ENCODE data around the gene NTM. TPM values are rescaled to one million over a fixed set of nuclear protein-coding genes. Genes with fewer than 3 reads are reported as not detected.

Gene NTM
- total RNA-seq, 1 donor from 2014 or later, result 92.1 TPM

DNA sequence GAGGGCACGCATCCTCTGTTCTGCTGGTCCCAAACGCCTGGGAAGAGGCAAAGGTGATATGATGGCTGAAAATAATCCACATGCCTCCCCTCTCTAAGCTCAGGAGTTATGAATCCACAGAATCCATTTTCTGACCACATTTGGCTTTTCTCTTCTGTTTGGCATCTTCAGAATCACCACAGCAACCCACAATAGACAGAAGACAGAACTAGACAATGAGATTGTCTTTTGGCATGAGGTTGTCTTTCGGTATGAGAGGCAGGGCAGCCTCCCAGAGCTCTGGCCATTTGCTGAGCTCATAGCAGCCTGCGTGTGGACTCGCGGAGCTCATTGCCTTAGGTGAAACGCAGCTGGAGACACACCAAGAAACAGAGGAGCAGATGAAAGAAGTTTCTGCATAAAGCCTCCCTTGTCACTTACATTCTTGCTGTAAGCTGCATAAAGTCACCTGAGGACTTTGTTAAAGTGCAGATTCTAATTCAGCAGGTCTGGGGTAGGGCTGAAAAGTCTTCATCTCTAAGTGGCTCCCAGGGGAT lies 868.0 kb downstream of the NTM start:
- Mint-ChIP-seq H3K27me3 (ENCODE audit: low read depth) (no peaks in the 10 kb centered on the region), H3K4me3 (ENCODE audit: unreplicated experiment) (no peak overlapping the region), H3K4me1 (ENCODE audit: low read depth) (peaks cover 7% of the 10 kb centered on the region), H3K36me3 (ENCODE audit: low read depth) (no peaks in the 10 kb centered on the region), H3K9me3 (ENCODE audit: low read depth) (no peaks in the 10 kb centered on the region), H3K27ac (ENCODE audit: unreplicated experiment) (no peak overlapping the region)
- TF ChIP-seq, protein P1, sequence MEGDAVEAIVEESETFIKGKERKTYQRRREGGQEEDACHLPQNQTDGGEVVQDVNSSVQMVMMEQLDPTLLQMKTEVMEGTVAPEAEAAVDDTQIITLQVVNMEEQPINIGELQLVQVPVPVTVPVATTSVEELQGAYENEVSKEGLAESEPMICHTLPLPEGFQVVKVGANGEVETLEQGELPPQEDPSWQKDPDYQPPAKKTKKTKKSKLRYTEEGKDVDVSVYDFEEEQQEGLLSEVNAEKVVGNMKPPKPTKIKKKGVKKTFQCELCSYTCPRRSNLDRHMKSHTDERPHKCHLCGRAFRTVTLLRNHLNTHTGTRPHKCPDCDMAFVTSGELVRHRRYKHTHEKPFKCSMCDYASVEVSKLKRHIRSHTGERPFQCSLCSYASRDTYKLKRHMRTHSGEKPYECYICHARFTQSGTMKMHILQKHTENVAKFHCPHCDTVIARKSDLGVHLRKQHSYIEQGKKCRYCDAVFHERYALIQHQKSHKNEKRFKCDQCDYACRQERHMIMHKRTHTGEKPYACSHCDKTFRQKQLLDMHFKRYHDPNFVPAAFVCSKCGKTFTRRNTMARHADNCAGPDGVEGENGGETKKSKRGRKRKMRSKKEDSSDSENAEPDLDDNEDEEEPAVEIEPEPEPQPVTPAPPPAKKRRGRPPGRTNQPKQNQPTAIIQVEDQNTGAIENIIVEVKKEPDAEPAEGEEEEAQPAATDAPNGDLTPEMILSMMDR (IDR thresholded peaks at IDR 0.05), result no peak
- DNase-seq (ENCODE audit: low spot score), result no peak

DNA sequence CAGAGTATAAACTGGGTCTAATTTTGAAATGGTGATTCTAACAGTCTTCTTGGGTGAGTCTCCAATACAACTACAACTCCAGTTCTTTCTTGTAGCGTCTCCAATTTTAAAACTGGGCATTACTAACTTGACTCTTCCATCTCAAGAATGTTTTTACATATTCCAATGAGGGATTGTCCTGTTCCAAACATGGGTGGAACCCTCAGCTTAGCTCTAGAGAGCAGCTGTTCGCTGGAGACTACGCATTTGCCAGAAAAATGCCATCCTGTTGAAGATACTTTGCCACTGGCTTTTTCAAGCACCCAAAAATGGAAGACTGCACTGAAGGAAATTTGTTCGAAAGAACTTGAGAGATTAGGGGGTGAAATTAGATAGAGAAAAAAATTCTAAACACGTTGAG lies 870.0 kb downstream of the NTM start:
- H3K4me3 Mint-ChIP-seq (ENCODE audit: unreplicated experiment), result no peak overlapping the region
- no peaks in the 10 kb centered on the region for H3K9me3 Mint-ChIP-seq (ENCODE audit: low read depth)
- H3K36me3 Mint-ChIP-seq (ENCODE audit: low read depth), result no peaks in the 10 kb centered on the region
- TF ChIP-seq, protein P1 (IDR thresholded peaks at IDR 0.05), result no peak
- no peak overlapping the region for H3K27ac Mint-ChIP-seq (ENCODE audit: unreplicated experiment)
- DNase-seq (ENCODE audit: low spot score), result no peak
- no peaks in the 10 kb centered on the region for H3K4me1 Mint-ChIP-seq (ENCODE audit: low read depth)
- no peaks in the 10 kb centered on the region for H3K27me3 Mint-ChIP-seq (ENCODE audit: low read depth)

DNA sequence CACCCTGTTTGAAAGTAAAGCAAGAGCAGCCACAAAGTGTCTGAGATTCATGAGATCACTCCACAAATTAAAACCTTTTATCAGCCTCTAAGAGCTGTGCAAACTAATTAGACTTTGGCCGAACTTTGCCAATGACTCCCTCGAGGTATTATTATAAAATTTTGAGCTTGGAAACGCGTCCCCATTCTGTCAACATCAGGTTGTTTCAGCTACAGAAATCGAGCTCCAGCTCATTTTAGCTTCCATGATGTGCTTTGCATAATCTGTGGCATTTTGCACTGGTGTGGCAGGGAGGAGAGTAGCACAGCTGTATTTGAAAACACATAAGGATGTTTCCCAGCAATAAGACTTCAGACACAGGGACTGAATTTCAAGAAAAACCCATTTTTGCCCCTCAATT lies 872.2 kb downstream of the NTM start:
- Mint-ChIP-seq H3K4me3 (ENCODE audit: unreplicated experiment) (no peak overlapping the region), H3K4me1 (ENCODE audit: low read depth) (no peaks in the 10 kb centered on the region), H3K27ac (ENCODE audit: unreplicated experiment) (no peak overlapping the region), H3K9me3 (ENCODE audit: low read depth) (no peaks in the 10 kb centered on the region), H3K27me3 (ENCODE audit: low read depth) (no peaks in the 10 kb centered on the region), H3K36me3 (ENCODE audit: low read depth) (no peaks in the 10 kb centered on the region)
- TF ChIP-seq, protein P1 (IDR thresholded peaks at IDR 0.05), result no peak
- no peak for DNase-seq (ENCODE audit: low spot score)

DNA sequence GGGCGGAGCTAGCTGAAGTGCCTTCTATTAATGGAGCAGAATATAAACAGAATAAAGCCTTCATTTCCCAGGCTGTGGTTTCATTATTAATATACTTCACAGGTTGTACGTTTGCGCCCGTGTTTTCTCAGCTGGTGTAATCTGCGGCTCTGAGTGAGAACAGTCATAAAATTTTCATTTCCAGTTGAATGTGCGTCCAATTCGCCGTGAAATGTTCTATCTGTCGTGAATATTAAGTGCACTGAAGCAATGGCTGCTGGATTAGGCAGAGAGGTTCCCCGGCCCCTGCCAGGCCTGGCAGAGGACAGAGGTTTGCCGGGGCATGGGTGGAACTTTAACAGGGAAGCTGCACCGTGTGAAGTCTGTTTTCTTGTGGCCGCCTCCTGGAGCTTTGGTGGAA lies 874.4 kb downstream of the NTM start:
- Mint-ChIP-seq H3K4me1 (ENCODE audit: low read depth) (no peaks in the 10 kb centered on the region), H3K36me3 (ENCODE audit: low read depth) (no peaks in the 10 kb centered on the region), H3K27me3 (ENCODE audit: low read depth) (no peaks in the 10 kb centered on the region), H3K27ac (ENCODE audit: unreplicated experiment) (no peak overlapping the region), H3K4me3 (ENCODE audit: unreplicated experiment) (no peak overlapping the region), H3K9me3 (ENCODE audit: low read depth) (no peaks in the 10 kb centered on the region)
- TF ChIP-seq, protein P1 (IDR thresholded peaks at IDR 0.05), result no peak
- DNase-seq (ENCODE audit: low spot score), result no peak

DNA sequence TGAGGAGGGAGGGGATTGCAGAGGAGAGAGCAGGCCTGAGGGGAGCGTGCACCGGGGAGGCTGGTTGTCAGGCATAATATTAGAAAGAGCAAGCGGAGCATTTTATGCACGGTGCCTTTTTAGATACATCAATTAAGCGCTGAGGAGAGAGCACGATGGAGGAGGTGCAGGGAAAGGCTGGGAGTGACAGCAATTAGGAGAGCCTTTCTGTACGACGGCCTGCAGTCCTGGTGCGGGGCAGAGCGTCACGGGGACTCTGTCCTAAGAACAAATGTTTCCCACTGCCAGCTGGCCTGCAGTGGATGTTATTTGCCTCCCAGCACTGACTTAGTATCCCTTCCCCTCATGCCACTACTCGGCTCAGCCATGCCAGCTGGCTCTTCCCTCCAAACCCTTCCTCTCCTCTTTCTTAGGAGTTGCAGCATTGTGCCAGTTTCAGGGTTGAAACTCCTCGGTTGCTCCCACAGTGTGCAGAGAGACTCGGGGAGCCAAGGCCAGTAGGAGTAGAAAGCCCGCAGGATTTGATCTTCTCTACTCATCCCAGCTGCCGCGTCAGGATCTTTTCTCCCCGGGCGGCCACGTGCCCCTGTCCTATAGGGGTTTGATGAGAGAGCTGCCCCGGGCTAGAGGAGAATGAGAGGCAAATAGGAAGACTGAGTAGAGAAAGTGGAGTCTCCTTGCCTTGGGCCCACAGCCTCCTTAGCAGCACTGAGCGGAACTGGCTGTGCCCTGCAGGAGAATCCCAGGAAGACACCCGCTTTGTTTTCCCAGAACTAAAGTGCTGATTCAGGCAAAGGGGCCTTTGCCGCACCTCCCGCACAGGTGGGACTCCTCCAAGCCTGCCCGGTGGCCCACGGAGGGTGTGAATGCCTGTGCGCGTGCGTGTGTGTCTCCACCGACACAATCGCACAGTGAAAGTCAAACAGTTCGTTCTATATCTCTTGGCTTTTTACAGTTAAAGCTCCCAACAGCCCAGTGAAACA lies 875.3 kb downstream of the NTM start:
- no peak for DNase-seq (ENCODE audit: low spot score)
- H3K36me3 Mint-ChIP-seq (ENCODE audit: low read depth), result peaks cover 3% of the 10 kb centered on the region
- H3K27ac Mint-ChIP-seq (ENCODE audit: unreplicated experiment), result no peak overlapping the region
- no peak overlapping the region for H3K4me3 Mint-ChIP-seq (ENCODE audit: unreplicated experiment)
- H3K27me3 Mint-ChIP-seq (ENCODE audit: low read depth), result no peaks in the 10 kb centered on the region
- TF ChIP-seq, protein P1 (IDR thresholded peaks at IDR 0.05), result no peak
- H3K9me3 Mint-ChIP-seq (ENCODE audit: low read depth), result peaks cover 3% of the 10 kb centered on the region
- H3K4me1 Mint-ChIP-seq (ENCODE audit: low read depth), result no peaks in the 10 kb centered on the region
